ENCODE results near the gene BORCS5. TPM values are rescaled to one million over a fixed set of nuclear protein-coding genes. Genes with fewer than 3 reads are reported as not detected.

Gene BORCS5
- total RNA-seq, 4 donors from 2014 or later = 14.2 to 45.0 (median 25.6) TPM

- Histone ChIP-seq H3K27me3 (no peaks in the 10 kb centered on the region), H3K36me3 (no peaks in the 10 kb centered on the region), H3K9me3 (no peaks in the 10 kb centered on the region), H3K4me1 (peaks cover 0 to 46% (median 33%) of the 10 kb centered on the region in 4 donors), H3K4me3 (no peak overlapping the region), H3K27ac (peak overlapping the region in 2 of 4 donors; percentile 76 to 82)
- no peak for TF ChIP-seq CTCF (IDR thresholded peaks at IDR 0.05)
- no peak for TF ChIP-seq POLR2A (IDR thresholded peaks at IDR 0.05)
- TF ChIP-seq EP300 (IDR thresholded peaks at IDR 0.05) = no peak
- DNase-seq (ENCODE audit: low spot score in 2 of 2) = no peak
- 50 to 67% methylated on average over 1 of the region's 1 CpG for WGBS, 2 donors
Observed at GRCh38 chr12:12507121-12507520, 150.2 kb downstream of the BORCS5 start.

- WGBS, 2 donors = 96% methylated on average over 2 of the region's 2 CpGs
- no peak for DNase-seq (ENCODE audit: low spot score in 2 of 2)
- H3K9me3 ChIP-seq = no peaks in the 10 kb centered on the region
- no peak for TF ChIP-seq EP300 (IDR thresholded peaks at IDR 0.05)
- TF ChIP-seq POLR2A (IDR thresholded peaks at IDR 0.05) = no peak
- TF ChIP-seq CTCF (IDR thresholded peaks at IDR 0.05) = no peak
- H3K36me3 ChIP-seq = no peaks in the 10 kb centered on the region
- H3K4me3 ChIP-seq = no peak overlapping the region
- H3K4me1 ChIP-seq = peaks cover 0 to 61% (median 39%) of the 10 kb centered on the region in 4 donors
- H3K27me3 ChIP-seq = no peaks in the 10 kb centered on the region
- H3K27ac ChIP-seq = peak overlapping the region in 1 of 4 donors; percentile 10
Observed at GRCh38 chr12:12508612-12509011, 151.7 kb downstream of the BORCS5 start.

GRCh38 chr12:12510141-12510540, 153.3 kb downstream of the BORCS5 start:
- no peaks in the 10 kb centered on the region for H3K27me3 ChIP-seq
- no peaks in the 10 kb centered on the region for H3K9me3 ChIP-seq
- no peaks in the 10 kb centered on the region for H3K36me3 ChIP-seq
- H3K4me1 ChIP-seq = peaks cover 0 to 62% (median 40%) of the 10 kb centered on the region in 4 donors
- H3K4me3 ChIP-seq = no peak overlapping the region
- TF ChIP-seq CTCF (IDR thresholded peaks at IDR 0.05) (no peak), POLR2A (IDR thresholded peaks at IDR 0.05) (no peak), EP300 (IDR thresholded peaks at IDR 0.05) (no peak)
- DNase-seq (ENCODE audit: low spot score in 2 of 2) = no peak
- H3K27ac ChIP-seq = peak overlapping the region in 1 of 4 donors; percentile 2
- WGBS, 2 donors = 71 to 96% methylated on average over 2 of the region's 2 CpGs

GRCh38 chr12:12510551-12510950, 153.7 kb downstream of the BORCS5 start:
- 97 to 100% methylated on average over 2 of the region's 2 CpGs for WGBS, 2 donors
- H3K4me3 ChIP-seq = no peak overlapping the region
- H3K4me1 ChIP-seq = peaks cover 0 to 58% (median 36%) of the 10 kb centered on the region in 4 donors
- H3K27me3 ChIP-seq = no peaks in the 10 kb centered on the region
- no peak for DNase-seq (ENCODE audit: low spot score in 2 of 2)
- TF ChIP-seq EP300 (IDR thresholded peaks at IDR 0.05) (no peak), CTCF (IDR thresholded peaks at IDR 0.05) (no peak), POLR2A (IDR thresholded peaks at IDR 0.05) (no peak)
- no peaks in the 10 kb centered on the region for H3K9me3 ChIP-seq
- no peak overlapping the region for H3K27ac ChIP-seq
- no peaks in the 10 kb centered on the region for H3K36me3 ChIP-seq

- DNase-seq (ENCODE audit: low spot score in 2 of 2) = no peak
- Histone ChIP-seq H3K4me3 (no peak overlapping the region), H3K9me3 (no peaks in the 10 kb centered on the region), H3K4me1 (peaks cover 0 to 52% (median 31%) of the 10 kb centered on the region in 4 donors), H3K27me3 (no peaks in the 10 kb centered on the region), H3K27ac (peak overlapping the region in 1 of 4 donors; percentile 25), H3K36me3 (no peaks in the 10 kb centered on the region)
- TF ChIP-seq POLR2A (IDR thresholded peaks at IDR 0.05) (no peak), EP300 (IDR thresholded peaks at IDR 0.05) (no peak), CTCF (IDR thresholded peaks at IDR 0.05) (no peak)
- WGBS, 2 donors = 66 to 84% methylated on average over 3 of the region's 3 CpGs
Observed at GRCh38 chr12:12511021-12511783, 154.3 kb downstream of the BORCS5 start.
